ENCODE measurements around the gene IGSF3.
"Not testable (repeated sequence)": the region's sequence is repeated elsewhere in the genome, so short reads cannot be mapped to it uniquely, and the experiment has no call there.

Gene IGSF3

DNA sequence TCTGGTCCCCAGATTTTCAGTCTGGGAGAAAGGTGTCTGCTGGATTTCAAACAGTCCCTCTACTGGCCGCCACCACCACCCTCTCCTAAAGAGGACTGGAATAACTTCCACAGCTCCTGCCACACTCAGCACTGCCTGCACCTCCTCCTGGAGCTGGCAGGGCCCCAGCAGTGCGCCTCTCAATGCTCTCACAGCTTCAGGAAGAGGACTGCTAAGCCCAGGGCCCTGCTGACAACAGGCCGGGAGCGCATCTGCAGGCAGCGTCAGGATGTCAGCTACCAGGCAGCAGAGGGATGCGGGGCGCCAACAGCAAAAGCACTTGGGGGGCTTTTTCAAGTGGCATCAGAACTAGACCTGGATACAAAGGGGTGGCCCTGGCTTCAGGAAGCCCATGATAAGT is 40.2 kb downstream of the IGSF3 start:
- not testable (repeated sequence) for DNase-seq

DNA sequence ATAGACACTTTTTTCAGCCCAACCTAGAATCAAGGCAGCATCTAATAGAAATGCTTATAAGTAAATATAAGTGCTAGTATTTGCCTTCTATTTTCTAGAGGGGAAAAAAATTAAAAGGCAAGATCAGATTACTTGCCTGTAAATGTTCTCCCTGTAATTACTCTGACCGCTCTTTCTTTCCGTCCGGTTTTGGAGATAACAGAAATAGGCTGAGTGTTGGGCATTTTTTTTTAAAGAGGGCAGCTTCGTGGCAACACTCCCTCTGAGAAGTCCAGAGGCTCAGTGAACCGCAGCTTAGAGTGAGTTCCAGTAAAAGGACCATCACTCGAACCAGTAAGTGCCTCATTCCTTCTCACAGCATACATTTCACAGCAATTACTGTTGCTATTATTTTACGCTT is 40.6 kb downstream of the IGSF3 start:
- not testable (repeated sequence) for DNase-seq

DNA sequence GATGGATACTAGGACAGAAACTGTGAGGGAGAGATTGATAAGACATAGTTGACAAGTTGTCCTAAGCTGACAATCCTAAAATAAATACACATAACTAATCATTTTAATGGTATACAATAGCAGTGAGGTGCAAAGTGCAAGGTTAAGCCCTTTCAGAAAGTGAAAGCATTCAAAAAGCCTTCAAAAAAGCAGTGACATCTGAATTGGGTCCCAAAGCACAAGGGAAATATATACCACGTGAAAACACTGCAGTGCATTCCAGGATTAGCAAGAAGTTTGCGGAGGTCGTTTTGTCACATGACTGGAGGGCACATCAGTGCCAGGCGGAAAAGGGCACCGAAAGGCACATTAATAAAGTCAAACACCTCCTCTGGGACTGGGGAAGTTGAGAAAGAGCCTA is 42.4 kb downstream of the IGSF3 start:
- not testable (repeated sequence) for DNase-seq

DNA sequence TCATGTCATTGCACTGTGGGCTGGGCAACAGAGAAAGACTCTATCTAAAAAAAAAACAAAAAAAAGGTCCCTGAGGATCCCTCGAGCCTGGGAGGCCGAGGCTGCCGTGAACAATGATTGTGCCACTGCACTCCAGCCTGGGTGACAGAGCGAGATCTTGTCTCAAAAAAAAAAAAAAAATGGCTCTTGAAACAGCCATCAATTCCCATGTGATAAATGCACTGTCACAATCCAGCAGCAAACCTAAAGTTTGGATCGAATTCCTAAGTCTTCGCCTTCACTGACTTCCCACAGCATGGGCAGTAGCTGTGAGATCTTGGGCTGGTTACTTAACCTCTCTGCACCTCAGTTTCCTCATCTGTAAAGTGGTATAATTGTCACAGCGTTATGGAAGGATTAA is 43.5 kb downstream of the IGSF3 start:
- no peak for DNase-seq

DNA sequence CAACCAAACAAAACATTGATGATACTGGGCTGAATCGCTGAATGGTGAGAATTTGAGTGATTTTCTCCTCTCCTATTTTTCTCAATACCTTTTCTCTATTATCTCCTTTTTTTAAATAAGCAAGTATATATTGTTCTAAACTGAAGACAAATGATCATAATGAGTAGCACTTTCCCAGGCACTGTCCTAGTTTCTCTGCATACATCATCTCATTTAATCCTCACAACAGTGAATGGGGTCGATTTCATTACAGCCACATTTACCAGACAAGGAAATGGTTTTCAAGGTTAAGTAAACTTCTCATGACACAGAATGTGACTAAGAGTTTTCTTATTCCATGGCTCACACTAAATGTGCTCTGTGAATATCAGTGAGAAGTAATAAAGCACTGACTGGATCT is 45.0 kb downstream of the IGSF3 start:
- not testable (repeated sequence) for DNase-seq

DNA sequence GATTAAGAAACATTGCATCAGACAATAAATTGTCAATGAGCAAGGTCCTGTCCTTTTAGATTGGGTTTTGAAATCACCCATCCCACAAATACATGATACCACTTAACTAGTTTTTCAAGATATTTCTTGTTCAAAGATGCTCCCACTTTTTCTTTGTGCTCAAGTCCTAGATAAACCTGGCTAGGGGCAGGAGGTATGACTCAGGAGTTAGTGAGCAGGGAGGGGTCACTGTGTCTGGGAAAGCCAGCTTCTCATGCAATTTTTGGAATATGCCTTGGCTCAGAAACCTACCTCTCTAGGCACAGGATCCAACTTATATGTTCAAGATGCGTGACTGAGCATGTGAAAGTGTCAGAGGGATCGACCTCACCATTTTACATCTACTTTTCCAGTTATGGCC is 45.8 kb downstream of the IGSF3 start:
- not testable (repeated sequence) for DNase-seq

DNA sequence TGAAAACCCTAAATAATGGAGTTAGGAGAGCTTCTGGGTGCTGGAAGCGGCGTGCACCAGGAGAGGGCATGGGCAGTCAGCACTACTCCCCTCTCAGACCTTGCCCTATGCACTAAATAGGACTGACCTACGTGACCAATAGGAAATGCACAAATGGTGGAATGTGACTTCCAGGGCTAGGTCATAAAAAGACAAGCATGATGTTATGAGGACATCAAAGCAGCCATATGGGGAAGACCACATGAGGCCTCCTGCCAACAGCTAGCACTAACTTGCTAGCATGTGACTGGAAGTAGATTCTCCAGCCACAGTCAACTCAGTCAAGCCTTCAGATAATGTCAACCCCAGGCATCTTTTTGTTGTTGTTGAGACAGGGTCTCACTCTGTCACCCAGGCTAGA is 47.1 kb downstream of the IGSF3 start:
- DNase-seq, result not testable (repeated sequence)

DNA sequence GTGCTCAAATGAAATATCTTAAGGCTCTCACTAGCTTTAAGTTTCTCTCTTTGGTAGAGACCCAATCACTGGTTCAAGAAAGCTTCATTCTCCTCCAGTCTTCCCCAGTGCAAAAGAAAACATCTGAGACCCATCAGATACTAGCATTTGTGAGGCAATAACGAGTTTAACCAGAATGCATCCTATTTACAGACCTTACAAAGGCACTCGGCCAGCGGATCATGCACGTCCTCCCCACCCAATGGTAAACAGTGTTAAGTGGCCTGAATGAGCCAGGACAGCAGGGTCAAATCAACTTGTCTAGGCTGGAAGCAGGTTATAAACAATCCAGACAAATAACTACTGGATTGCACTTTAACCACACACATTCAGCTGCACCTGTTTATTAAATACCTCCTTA is 48.4 kb downstream of the IGSF3 start:
- DNase-seq, result not testable (repeated sequence)

DNA sequence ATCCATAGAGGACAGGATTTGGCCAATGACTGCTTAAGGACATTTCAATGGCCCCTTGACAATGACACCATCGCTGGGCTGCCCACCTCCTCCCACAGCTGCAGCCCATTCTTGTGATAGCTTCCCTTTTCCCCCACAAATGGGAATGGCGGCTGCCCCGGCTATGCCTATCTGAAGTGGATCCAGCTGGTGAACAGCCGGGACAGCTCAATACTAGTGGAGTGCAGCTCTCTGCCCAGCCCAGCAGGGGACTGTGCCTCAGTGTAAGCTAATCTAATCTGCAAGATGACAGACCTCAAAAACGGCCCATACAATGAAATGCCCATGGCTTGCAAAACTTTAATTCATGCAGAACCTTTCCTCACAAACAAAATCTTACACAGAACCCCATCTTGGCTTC is 49.7 kb downstream of the IGSF3 start:
- DNase-seq, result not testable (repeated sequence)

DNA sequence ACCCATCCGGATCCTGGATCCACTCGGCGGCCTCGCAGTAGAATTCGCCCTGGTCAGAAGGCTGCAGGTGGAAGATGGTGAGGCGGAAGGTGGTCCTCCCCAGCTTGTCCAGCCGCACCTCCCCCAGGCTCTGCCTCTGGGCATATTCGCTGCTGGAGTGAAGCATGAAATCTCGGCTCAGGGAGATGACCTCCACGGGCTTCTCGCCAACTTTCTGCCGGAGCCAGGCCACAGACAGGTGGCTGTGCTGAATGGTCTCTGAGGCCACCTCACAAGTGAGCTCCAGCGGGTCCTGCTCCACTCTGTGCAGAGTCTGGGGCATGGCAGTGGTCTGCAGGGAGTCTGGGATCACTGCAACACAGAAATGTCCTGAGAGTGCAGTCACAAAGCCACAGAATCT is 53.7 kb downstream of the IGSF3 start:
- not testable (repeated sequence) for DNase-seq

DNA sequence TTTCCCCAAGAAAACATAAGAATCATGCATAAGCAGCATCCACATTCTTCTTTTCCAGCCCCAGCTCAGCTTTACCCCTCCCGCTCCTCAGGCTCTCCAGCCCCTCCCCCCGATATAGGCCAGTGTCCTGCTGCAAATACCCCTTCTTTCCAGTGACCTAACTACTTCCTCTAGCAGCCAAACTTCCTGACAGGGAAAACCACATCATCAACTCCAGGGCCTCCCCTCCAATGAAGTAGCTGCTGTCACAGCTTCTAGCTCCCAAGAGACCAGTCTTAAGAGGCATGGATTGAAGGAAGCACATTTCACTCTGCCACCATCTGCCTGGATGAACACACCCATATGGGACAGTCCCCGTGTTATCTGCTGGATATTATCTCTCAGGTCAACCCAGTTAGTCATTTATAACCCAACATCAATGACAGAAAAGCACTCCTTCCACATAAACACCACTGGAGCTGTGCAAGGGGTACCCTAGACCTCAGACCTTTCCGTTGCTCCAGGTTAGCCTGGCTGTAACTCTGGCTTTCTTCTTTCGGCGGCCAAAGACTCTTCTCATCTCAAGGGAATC is 57.6 kb downstream of the IGSF3 start:
- not testable (repeated sequence) for DNase-seq

DNA sequence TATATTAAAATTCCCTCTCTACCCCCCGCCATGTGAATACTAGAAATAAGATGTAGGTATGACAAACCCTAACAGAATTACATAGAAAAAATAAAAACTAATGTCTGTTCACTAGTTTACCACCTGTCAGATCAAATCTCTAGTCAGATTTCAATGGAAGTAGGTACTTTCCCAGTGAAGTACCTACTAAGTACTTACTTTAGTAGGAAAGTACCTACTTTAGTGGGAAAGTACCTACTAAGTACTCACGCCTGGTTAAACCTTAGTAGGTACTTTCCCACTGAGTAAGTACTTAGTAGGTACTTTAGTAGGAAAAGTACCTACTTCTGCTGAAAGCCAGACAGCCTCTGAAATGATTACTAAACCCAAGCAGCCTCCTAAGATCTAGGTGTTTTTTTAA is 58.7 kb downstream of the IGSF3 start:
- not testable (repeated sequence) for DNase-seq

DNA sequence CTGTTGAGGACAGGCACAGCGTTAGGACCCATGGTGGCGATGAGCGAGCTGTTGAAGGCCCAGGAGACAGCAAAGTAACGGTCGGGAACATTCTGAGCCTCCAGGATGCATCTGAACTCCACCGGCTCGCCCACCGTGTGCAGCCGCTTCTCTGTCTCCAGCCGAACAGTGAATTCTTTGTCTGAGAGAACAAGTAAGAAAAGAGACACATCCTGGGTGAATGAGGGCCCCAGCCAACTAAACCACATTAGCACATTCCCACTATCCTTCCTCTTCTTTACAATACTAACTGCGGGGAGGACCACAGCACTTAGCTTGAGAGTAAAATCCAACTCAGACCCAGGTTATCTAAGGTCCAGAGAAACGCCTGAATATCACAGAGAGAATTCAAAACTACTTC is 59.4 kb downstream of the IGSF3 start:
- not testable (repeated sequence) for DNase-seq

DNA sequence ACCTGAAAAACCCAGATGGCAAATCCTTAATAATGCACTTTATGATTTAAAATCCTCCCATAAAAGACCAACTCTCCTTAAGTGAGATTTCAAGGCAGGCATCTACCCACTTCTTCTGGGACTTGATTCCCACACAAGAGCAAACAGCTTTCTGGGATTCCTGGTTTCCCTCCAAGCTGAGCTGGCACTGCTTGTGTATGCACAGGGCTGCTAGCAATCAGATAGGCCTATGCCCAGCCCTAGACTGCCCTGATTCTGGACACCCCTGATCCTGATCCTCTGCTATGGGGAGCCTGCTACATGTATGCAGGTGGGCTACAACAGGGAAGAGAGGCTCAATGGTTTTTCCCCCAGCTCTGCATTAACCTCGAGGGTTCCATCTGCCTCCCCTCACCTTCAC is 60.1 kb downstream of the IGSF3 start:
- DNase-seq, result not testable (repeated sequence)

DNA sequence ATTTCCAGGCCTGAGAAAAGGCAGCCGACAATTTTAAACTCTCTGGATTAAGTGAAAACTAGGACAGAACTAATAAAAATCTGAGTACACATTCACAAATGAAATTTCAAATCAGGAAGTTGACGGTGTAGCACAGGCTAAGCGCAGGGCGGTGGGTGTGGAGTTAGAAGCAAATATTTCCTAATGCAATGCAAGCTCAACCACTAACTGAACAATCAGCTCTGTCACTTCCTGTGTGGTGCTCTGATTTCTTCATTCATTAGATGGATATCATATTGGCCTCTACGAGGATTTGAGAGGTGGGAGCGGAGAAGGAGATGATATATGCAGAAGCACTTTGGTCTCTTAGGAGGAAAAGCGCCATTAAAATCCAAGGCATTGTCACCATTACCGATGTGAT is 61.5 kb downstream of the IGSF3 start:
- not testable (repeated sequence) for DNase-seq

DNA sequence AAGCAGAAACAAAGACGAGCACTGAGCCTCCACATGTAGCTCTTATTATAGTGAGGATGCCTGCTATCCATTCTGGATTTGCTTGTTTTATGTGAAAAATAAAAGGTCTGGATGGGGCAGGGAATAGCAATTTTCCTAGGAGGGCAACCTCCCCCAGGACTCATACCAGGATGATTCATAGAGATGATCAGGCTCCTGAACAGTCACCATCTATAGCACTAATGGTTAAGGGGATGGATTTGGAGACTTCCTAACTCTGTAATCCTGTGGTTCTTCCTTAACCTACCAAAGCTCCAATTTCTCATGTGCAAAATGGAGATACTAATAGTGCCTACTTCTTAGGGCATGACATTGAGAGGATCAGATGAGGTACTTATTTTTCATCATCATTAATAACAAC is 62.2 kb downstream of the IGSF3 start:
- DNase-seq, result no peak

DNA sequence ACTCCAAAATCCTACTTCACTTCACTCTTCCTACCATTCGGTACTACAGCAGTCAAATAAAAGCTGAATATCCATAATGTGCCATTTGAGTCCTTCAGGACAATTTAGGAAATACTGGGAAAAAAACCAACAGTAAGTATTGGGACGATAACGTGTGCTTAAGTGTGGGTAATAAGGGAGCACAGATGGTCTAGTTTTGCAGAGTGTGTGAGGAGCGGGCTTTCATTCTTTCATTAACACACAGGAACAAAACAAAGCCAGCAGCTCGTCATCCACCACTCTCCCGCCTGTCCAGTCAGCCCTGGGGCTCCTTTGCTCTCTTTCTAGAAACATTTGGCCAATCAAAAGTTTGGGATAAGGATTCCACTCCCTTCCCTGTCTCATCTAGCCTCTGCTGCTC is 63.1 kb downstream of the IGSF3 start:
- not testable (repeated sequence) for DNase-seq

DNA sequence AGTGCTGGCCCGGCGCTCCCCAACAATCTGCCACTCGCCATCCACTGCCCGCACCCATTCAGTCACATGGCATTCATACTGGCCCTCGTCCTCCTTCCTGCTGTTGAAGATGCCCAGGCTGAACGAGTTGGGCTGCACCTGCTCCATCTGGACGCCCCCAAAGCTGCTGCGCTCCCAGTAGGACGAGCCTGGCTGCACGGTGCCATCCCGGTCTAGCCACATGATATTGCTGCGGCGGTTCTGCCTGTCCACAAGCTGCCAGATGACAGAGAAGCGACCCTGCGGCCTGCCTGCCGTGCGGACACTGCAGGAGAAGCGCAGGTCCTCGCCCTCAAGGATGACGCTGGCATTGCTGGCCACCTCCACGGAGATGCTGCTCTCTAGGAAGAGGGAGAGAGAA is 63.9 kb downstream of the IGSF3 start:
- DNase-seq, result not testable (repeated sequence)

DNA sequence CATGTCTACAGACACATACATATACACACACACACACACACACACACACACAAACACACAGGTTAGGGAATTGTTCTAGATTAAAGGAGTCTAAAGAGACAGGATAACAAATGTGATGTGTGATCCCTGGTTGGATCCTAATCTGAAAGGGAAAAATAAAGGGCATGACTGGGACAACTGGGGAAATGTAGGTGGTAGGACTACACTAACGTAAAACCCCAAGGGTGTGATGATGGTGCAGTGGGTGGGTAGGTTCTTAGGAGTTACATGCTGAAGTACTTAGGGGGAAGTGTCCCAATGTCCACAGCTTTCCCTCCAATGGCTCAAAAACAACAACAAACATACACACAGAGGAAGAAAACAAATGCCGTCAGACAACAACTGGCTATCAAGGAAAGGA is 68.2 kb downstream of the IGSF3 start:
- DNase-seq, result not testable (repeated sequence)

DNA sequence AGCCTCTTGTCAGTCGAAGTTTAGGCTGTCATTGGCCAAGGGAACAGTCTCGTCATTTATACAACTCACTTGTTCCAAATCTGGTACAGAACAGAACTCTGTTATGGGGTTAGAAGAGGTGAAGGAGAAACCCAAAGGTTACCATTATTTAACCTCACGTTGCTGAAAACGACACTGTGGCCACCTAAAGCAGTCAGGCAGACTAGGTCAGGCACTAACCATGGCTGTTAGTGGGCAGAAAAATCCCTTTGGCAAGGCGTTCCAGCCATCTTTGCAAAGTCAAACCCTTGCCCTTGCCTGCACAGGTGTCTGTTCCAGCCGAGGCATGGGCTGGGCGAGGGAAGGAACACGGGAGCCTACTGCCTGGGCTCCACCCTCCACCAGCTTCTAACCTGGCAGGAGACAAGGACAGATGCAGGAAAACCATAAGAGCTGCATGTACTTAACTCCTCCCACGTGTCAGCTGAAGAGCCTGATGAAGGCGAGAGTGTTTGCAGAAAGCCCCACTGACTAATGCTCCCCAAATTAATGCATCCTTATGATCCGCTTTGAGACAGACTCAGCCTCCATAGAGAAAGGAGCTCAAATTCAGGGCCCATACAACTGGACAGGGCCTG is 69.0 kb downstream of the IGSF3 start:
- DNase-seq, result not testable (repeated sequence)

DNA sequence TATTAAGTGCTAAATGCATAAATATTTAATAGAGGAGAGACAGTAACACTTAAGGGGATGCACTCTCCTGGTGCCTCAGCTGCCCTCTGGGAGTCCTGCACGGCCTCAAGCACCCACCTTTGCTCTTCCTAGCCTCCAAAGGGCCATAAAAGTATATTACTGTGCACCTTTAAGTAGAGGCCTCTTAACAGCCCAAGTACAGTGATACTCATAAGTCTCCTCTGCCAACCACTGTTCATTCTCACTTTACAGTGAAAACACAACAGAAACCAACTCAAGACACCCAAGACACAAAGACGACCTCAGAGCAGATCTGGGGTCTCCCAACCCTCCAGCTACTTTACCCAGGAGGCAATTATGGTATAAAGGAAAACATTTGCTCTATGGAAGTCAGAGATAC is 70.1 kb downstream of the IGSF3 start:
- DNase-seq, result not testable (repeated sequence)

DNA sequence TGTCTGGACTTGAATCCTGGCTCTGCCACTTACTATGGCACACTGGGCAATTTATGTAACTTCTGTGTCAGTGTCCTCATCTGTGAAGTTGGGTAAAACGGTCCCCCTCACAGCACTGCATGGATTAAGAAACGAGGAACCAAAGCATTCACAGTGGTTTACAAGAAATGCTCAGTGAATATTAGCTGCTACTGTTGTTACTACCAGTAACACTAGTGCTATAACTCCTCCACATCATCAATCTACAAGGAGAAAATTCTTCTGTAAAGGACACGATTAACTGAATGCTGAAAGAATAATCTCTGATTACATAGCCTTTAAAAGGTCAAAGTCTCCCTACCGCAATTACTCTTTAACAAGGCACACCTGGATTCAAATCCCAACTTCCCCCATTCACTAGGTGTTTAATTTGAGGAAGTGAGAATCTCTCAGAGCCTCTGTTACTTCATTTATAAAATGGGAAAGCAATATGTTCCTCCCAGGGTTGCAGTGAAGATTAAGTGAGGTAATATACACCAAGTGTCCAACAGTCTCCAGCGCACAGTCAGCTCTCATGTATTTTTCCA is 70.7 kb downstream of the IGSF3 start:
- DNase-seq, result not testable (repeated sequence)

DNA sequence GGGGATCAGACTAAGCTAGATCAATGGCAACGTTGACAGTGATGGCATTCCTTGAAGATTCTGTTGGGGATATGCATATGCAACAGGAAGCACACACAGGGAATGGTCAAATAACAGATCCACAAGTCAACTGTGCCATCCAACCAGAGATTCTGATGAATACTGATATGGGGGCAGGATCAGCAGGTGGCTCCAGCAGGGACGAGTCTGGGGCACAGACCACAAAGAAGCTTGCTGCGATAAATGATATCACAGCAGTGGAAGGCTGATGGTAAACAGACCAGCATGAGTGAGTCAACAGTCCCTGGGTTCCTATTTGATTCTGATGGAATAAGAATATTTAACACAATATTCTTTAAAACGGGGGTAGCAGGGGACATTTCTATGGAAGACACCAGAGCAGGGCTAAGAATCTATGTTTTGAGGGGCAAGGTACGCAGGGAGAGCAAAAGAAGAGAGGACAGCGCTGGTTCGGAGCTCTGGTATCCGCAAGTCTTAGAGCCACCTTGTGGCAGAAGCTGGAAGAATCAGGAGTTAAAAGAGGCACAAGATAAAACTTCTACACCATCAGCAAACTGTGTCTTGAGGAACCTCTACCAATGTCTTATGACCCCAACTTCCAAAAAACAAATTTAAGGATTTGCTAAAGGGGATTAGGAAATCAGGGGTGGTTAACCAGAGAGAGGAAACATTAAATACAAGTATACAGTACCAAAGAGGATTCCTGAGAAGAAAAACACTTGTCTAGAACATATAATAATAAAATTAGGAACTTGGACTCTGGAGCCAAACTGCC is 71.4 kb downstream of the IGSF3 start:
- not testable (repeated sequence) for DNase-seq
